ENCODE data around the gene SUB1.

DNA sequence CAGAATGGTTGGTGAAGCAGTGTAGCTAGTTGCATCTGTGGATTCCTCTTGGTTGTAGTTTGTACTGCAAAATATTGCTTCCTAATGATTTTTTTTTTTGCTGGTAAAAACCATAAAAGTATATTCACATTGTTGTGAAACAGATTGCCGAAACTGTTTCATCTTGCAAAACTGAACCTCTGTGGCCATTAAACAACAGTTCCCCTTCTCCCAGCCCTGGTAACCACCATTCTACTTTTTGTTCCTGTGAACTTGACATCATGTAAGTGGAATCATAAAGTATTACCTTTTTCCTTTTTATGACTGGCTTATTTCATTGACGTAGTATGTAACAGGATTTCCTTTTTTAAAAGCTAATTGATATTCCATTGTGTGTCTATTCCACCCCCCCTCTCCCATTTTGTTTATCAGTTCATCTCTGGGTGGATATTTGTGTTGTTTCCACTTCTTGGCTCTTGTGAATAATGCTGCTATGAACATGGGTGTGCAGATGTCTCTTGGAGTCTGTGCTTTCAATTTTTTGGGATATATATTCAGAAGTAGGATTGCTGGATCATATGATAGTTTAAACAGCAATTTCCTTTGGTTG lies 11.8 kb downstream of the SUB1 start:
- no peak for TF ChIP-seq CTCF (IDR thresholded peaks at IDR 0.05)
- no peak for TF ChIP-seq ZFX (IDR thresholded peaks at IDR 0.05; ENCODE audit: borderline replicate concordance)

All from 22Rv1 (cell line).